A172 (cell line): ENCODE data around the gene PHRF1. TPM values are rescaled to one million over a fixed set of nuclear protein-coding genes. Genes with fewer than 3 reads are reported as not detected.
"Not testable (repeated sequence)": the region's sequence is repeated elsewhere in the genome, so short reads cannot be mapped to it uniquely, and the experiment has no call there.

ENCODE experiments used
- DNase-seq: peaks from one replicate; pipeline ENCODE4 v3.0.0-alpha.2; 2015; ENCODE audit warnings: low spot score
- total RNA-seq: library from RNA; depleted of rRNA; stranded (reverse); fragments of >200 nt; shearing (Covaris generic); gene quantifications from 2 replicates; pipeline ENCODE4 v1.2.3, GENCODE V29; 2014

The PHRF1 gene
- total RNA-seq, 1 experiment from 2014 or later, result 12.8 TPM

DNA sequence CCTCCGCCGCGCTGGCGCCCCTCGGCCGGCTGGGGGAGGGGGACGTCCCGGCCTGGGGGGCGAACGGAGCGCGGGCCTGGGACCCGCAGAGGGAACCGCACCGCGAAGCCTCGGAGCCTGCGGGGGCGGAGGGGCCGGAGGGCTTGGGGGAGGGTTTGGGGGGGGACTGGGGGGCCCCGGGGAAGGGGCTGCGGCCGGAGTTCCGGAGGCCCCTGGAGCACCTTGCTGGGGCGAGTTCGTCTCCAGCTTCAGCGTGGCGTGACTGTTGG lies 51.0 kb downstream of the PHRF1 start:
- DNase-seq, result no peak

DNA sequence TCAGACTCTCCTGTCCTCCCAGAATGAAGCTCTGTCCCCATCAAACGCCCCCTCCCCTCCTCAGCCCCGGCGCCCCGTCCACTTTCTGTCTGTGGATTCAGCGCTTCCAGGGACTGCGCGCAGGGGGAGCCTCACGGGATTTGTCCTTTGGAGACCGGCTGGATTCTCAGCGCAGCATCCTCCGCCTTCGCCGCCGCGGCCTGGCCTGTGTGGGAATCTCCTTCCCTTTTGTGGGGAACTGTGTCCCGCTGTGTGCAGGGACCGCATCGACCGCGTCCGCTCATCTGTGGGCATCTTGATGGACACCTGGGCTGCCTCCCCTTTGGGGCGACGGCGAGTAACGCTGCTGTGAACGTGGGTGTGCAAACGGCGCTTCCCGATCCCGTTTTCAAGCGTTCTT lies 51.8 kb downstream of the PHRF1 start:
- no peak for DNase-seq

DNA sequence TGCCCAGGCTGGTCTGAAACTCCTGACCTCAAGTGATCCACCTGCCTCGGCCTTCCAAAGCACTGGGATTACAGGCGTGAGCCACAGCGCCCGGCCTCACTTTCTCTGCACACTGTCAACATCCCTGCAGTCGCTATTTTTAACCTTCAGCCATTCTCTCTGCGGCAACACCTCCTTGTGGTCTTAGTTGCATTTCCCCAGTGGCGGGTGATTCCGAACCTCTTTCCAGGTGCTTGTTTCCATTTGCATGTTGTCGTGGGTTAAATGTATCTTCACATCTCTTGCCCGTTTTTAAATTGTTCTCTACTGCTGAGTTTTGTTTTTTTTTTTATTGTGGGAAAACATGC lies 52.9 kb downstream of the PHRF1 start:
- peak; percentile 33 for DNase-seq

DNA sequence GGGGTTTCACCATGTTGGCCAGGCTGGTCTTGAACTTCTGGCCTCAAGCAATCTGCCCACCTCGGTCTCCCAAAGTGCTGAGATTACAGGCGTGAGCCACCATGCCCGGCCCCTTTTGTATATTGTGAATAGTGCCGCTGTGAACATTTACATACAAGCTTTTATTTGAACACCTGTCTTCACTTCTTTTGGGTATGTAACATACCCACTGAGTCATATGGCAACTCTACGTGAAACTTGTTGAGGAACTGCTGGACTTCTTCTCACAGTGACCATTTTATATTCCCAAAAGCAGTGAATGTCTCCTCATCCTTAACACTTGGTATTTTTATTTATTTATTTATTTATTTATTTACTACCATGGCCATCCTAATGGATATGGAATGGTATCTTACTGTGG lies 54.6 kb downstream of the PHRF1 start:
- DNase-seq, result no peak

DNA sequence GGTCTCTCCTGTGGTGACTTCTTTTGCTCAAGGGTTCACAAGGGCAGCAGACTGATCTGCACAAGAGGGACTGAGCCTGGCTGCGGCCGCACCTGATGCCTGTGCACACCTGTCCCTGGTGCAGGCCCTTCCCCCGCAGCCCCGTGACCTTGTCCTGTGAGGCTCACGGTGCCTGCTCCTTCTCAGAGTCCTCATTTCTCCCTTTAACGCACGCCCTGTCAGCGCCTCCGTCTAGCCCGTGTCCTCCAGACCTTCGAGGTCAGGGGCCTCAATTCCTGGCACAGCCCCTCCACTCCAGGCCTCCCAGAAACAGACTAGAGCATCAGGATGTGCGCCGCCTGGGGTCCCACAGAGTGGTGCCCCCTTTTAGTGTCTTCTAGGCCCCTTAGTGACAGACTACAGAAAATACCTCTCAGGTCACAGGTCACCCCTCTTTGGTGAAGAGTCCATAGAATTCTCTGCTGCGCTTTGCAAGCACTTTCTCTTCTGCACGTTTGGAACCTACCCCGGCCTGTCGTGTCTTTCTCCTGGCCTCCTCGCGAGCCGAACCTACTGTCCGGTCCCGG lies 59.8 kb downstream of the PHRF1 start:
- DNase-seq, result no peak

DNA sequence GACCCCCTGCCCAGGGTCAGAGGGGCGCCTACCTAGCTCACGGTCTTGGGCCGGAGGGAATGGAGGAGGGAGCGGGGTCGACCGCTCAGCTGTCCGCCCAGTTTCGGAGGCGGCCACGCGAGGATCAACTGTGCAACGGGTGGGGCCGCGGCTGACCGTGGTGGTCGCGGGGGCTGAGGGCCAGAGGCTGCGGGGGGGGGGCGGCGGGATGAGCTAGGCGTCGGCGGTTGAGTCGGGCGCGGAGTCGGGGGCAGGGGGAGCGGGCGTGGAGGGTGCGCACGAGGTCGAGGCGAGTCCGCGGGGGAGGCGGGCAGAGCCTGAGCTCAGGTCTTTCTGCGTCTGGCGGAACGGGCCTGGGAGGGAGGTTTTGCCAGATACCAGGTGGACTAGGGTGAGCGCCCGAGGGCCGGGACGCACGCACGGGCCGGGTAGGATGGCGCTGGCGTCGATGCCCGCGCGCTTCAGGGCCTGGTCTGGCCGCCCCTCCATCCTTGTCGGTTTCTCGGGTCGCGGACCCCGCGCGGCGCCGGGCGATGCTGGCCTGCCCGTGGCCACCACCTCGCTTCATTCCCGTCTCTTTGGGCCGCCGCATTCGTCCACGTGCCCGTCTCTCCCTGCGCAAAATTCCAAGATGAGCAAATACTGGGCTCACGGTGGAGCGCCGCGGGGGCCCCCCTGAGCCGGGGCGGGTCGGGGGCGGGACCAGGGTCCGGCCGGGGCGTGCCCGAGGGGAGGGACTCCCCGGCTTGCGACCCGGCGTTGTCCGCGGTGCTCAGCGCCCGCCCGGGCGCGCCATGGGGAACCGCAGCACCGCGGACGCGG lies 60.5 kb downstream of the PHRF1 start, which contains the start of gene DRD4:
Gene DRD4, plus strand, starts transcription at position 759 of the 822 bp plus-strand sequence. Its CDS starts 36 bp downstream, at position 795.
- no peak for DNase-seq

DNA sequence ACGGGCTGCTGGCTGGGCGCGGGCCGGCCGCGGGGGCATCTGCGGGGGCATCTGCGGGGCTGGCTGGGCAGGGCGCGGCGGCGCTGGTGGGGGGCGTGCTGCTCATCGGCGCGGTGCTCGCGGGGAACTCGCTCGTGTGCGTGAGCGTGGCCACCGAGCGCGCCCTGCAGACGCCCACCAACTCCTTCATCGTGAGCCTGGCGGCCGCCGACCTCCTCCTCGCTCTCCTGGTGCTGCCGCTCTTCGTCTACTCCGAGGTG lies 61.0 kb downstream of the PHRF1 start:
- DNase-seq, result no peak

DNA sequence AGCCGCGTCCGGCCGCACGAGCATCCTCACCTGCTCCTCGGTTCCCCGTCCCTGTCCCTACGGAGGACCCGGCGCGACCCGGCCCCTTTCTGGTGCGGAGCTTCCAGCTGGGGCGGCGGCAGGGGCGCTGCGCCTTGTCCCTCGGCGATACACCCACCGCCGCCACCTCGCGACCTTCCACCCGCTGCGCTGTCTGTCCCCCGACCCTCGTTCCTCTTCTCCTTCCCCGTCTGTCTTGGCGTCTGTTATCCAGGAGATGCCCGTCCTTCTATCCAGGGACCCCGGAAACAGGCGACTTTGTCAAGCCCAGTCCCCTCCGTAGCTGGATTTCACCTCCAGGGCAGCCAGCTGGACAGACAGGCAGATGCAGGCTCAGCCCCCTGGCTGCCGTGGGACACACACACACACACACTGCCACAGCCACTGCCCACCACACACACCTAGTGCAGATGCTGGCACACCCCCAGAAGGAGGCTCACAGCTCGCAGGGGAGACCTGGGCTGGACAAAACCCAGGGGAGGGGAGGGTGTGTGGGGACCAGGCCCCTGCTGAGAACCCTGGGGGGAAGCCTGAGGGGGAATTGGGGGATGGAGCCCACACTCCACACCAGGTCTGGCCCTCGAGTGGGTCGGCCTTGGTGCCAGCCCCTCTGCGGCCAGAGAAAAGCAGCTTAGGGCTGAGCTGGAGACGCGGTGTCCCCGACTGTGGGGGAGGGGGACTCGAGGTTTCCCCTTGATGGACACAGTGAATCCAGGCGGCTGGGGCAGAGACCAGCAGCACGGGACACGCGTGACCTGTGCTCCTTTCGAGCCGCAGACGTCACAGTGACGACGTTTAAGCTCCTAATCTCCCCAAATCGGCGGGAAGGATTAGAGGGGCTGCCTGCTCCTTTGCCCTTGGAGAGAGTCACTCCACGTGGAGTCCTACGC lies 61.6 kb downstream of the PHRF1 start:
- no peak for DNase-seq

DNA sequence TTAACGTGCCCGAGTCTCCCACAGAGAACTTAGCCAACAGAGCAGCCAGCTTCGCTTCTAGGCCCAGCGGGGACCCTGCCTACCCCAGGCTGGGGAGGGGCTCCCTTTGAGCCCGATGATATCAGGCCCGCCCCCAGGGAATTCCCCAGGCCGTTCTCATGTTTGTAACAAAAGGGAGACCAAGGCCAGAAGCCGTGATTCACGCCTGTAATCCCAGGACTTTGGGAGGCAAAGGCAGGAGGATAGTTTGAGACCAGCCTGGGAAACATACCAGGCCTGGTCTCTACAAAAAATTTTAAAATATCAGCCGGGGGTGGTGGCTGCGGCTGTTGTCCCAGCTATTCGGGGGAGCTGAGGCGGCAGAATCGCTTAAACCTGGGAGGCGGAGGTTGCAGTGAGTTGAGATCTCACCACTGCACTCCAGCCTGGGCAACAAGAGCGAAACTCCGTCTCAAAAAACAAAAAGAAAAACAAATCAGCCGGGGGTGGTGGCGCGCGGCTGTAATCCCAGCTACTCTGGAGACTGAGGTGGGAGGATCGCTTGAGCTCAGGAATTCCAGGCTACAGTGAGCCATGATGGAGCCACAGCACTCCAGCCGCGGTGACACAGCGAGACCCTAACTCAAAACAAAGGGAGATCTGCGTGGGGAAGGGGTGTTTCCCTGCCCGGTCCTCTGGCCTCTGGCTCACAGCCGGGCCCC lies 62.5 kb downstream of the PHRF1 start:
- no peak for DNase-seq

DNA sequence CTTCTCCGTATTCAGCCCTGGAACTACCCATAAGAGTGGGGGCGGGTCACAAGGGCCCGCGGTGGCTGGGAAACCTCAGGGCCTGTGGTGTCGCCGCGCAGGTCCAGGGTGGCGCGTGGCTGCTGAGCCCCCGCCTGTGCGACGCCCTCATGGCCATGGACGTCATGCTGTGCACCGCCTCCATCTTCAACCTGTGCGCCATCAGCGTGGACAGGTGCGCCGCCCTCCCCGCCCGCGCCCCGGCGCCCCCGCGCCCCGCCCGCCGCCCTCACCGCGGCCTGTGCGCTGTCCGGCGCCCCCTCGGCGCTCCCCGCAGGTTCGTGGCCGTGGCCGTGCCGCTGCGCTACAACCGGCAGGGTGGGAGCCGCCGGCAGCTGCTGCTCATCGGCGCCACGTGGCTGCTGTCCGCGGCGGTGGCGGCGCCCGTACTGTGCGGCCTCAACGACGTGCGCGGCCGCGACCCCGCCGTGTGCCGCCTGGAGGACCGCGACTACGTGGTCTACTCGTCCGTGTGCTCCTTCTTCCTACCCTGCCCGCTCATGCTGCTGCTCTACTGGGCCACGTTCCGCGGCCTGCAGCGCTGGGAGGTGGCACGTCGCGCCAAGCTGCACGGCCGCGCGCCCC lies 63.2 kb downstream of the PHRF1 start:
- DNase-seq, result no peak

DNA sequence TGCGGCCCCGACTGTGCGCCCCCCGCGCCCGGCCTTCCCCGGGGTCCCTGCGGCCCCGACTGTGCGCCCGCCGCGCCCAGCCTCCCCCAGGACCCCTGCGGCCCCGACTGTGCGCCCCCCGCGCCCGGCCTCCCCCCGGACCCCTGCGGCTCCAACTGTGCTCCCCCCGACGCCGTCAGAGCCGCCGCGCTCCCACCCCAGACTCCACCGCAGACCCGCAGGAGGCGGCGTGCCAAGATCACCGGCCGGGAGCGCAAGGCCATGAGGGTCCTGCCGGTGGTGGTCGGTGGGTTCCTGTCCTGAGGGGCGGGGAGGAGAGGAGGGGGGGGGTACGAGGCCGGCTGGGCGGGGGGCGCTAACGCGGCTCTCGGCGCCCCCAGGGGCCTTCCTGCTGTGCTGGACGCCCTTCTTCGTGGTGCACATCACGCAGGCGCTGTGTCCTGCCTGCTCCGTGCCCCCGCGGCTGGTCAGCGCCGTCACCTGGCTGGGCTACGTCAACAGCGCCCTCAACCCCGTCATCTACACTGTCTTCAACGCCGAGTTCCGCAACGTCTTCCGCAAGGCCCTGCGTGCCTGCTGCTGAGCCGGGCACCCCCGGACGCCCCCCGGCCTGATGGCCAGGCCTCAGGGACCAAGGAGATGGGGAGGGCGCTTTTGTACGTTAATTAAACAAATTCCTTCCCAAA lies 63.9 kb downstream of the PHRF1 start:
- no peak for DNase-seq

DNA sequence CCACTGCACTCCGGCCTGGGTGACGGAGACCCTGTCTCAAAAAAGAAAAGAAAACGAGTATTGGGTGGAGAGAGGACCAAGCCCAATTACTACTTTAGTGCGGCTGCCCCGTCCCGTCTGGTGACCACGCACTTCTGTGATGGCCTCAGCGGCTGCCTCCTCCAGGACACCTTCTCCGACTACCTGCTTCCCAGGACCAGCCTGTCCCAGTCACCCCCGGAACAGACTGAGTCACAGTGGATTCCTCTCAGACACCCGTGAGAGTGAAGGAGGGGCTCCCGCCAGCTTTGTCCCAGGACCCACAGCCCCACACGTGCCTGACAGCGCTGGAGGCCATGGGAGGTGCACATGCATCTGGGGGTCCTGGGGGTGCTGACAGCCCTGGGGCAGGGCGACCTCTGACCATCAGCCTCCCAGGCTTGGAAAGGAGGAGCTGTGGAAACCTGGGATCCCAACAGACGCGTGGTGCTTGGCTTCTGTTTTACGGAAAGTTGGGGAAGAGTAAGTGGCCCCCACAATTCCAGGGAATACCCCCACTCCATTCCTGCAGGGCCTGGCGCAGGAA lies 65.6 kb downstream of the PHRF1 start:
- DNase-seq, result no peak

DNA sequence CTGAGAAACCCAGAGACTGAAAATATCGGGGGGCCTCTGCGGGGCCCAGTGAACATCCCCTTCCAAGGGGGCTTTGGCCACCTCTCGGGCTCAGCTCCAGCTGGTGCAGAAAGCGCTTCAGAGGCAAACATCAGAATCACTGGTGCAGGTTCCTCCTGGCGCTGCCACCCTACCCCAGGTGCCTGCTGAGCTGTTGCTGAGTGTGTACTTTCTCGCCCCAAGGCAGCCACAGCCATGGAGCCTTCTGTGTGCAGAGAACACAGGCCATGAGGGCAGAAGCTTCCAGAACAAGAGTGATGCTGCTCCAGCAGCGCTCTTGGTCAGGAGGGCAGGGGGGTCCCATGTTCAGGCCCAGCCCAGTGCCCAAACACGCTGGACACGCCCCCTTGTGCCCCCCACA lies 67.1 kb downstream of the PHRF1 start:
- DNase-seq, result no peak

DNA sequence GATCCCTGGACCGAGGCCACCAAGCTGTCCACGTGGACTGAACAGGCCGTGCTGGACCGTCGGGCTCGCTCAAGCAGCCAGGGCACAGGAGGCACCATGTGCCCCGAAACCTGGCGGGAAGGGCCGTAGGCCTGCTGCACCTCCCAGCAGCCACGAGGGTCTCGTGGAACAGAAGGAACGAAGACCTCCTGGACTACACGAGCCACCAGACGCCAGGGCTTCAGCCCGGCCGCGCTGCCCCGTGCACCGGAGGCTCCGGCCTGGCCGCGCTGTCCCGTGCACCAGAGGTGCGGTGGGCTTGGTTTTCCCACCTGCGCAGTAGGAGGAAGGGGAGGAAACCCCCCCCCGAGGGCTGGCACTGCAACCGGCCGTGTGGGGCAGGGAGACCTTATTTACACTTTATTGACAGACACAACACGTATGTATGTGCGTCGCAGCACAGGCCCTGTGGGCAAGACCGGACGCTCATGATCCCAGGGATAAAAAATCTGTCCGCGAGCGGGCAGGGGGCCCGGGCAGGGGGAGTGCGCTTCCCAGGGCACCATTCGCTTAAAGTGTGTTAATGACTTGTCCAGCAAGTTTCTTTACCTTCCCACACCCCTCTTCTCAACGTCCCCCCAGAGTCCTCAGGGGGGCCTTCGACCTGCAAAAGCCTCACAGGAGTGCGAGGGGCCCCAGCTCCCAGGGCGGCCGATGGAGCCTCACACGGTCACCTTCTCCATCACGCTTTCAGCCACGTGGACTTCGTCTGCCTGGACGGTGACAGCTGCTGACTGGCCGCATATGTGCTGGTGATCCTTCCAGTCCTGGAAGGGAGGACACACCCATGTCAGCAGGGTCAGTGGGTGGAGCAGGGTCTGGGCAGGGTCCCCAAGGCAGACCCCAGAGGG lies 67.8 kb downstream of the PHRF1 start:
- DNase-seq, result no peak

DNA sequence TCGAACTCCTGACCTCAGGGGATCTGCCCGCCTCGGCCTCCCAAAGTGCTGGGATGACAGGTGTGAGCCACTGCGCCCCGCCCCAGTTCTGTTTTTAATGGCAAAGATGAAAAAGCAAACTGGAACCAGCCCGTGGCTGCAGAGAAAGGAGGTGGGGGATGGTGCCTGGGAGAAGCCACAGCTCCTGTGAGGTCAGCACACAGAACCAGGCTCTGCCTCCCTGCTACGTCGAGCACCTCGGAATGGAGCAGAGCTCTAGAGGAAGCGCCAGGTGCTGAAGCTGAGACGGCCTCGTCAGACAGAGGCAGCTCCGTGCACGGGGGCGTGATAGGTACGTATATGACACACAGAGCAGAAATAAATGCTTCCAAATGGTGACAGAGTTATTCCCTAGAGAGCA lies 69.3 kb downstream of the PHRF1 start:
- no peak for DNase-seq

DNA sequence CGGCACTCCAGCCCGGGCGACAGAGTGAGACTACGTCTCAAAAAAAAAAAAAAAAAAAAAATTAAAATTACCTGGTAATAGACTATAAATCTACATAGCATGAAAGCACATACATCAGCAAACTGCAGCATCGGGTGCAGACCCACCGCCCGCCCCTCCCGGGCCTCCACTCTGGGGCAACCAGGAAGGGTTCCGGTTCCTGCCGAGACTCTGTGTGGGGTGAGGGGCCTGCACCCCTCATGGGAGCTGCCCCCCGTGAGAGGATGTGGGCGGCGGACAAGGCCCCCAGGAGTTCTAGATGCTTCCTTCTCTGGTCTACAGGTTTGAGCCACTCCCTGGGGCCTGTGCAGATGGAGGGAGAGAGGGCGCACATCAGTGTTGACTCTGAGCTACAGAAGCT lies 69.9 kb downstream of the PHRF1 start:
- no peak for DNase-seq

DNA sequence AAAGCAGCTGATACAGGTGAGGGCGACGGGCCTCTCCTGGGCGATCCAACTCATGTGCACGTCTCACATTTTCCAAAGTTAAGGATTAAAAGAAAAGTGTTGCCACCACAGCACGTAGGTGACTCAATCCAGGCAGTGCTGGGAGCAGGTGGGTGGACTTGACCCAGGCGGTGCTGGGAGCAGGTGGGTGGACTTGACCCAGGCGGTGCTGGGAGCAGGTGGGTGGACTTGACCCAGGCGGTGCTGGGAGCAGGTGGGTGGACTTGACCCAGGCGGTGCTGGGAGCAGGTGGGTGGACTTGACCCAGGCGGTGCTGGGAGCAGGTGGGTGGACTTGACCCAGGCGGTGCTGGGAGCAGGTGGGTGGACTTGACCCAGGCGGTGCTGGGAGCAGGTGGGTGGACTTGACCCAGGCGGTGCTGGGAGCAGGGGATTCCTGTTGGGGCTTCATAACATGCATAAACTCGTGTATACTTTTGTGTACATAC lies 71.4 kb downstream of the PHRF1 start:
- DNase-seq, result not testable (repeated sequence)

DNA sequence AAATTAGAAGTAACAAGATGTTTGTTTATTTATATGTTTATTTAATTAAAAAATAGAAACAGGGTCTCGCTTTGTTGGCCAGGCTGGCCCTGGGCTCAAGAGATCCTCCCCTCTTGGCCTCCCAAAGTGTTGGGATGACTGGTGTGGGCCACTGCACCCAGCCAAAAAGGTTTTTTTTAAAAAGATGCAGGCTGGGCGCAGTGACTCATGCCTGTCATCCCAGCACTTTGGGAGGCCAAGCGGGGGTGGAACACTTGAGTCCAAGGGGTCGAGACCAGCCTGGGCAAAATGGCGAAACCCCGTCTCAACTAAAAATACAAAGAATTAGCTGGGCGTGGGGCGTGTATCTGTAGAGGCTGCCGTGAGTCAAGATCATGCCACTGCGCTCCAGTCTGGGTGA lies 74.2 kb downstream of the PHRF1 start:
- DNase-seq, result no peak

DNA sequence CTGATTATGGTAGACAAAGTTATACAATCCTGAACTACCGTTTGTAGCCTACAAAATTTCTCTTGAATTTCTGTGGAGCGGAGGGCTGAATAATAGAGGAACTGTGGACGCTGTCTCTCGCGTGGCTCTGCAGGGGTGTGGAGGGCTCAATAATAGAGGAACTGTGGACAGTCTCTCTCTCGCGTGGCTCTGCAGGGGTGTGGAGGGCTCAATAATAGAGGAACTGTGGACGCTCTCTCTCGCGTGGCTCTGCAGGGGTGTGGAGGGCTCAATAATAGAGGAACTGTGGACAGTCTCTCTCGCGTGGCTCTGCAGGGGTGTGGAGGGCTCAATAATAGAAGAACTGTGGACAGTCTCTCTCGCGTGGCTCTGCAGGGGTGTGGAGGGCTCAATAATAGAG lies 76.9 kb downstream of the PHRF1 start:
- not testable (repeated sequence) for DNase-seq

DNA sequence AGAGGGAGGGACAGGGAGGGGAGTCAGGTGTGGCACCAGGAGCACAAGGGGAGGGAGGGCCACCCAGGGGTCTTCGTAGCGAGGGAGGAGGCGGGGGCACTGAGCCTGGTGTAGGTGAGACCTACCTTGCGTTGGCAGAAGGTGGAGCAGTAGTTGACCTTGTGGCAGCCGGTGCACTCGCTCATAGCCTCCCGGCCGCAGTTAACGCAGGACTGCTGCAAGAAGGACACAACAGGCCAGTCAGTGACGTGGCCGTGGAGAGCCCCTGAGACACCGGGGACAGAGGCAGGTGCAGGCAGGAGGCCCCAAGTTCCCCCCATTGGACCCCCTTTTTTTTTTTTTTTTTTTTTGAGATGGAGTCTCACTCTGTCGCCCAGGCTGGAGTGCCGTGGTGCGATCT lies 77.6 kb downstream of the PHRF1 start:
- DNase-seq, result no peak
